GM23338 (cell line): ENCODE results near the gene USP48.

Experiments used
- CREB1 ChIP-seq: fragments of 250-450 bp; sonication (Bioruptor Pico); IDR thresholded peaks from 2 replicates; pipeline ENCODE4 v1.5.0; 2020; ENCODE audit warnings: low read depth, mild to moderate bottlenecking, moderate library complexity
- CTCF ChIP-seq, 2 experiments: fragments of 200-600 bp in 1 of 2; sonication (generic) in 1 of 2; conservative IDR thresholded peaks; 2 replicates each; pipeline versions ENCODE4 v1.5.1 to v1.6.1; 2016 to 2017; ENCODE audit warnings: antibody characterized with exemption in 2 of 2, low read depth in 2 of 2, mild to moderate bottlenecking in 2 of 2, moderate library complexity in 1 of 2
- EZH2 ChIP-seq: fragments of 200-600 bp; sonication (generic); IDR thresholded peaks from one replicate; pipeline ENCODE4 v1.8.0; 2017; ENCODE audit warnings: antibody characterized with exemption, mild to moderate bottlenecking, low read depth; ENCODE audit not compliant: unreplicated experiment
- EZH2phosphoT487 ChIP-seq: fragments of 200-600 bp; sonication (generic); IDR thresholded peaks from one replicate; pipeline ENCODE4 v1.8.1; 2018; ENCODE audit warnings: antibody characterized with exemption; ENCODE audit not compliant: unreplicated experiment
- JUNB ChIP-seq: IDR thresholded peaks from one replicate; pipeline ENCODE4 v1.6.1; 2016; ENCODE audit warnings: antibody characterized with exemption; ENCODE audit not compliant: unreplicated experiment
- POLR2AphosphoS5 ChIP-seq: IDR thresholded peaks from 2 replicates; pipeline ENCODE4 v1.6.1; 2016; ENCODE audit warnings: antibody characterized with exemption, low read depth
- REST ChIP-seq: IDR thresholded peaks from one replicate; pipeline ENCODE4 v1.6.1; 2018; ENCODE audit warnings: antibody characterized with exemption; ENCODE audit not compliant: unreplicated experiment
- STAT1 ChIP-seq: IDR thresholded peaks from one replicate; pipeline ENCODE4 v1.6.1; 2016; ENCODE audit warnings: antibody characterized with exemption; ENCODE audit not compliant: unreplicated experiment
- ZNF114 ChIP-seq: fragments of 250-450 bp; sonication (Bioruptor Pico); IDR thresholded peaks from 2 replicates; pipeline ENCODE4 v1.5.0; 2020; ENCODE audit warnings: mild to moderate bottlenecking, moderate library complexity
- ZNF331 ChIP-seq: fragments of 250-450 bp; sonication (Bioruptor Pico); IDR thresholded peaks from 2 replicates; pipeline ENCODE4 v1.5.0; 2020; ENCODE audit warnings: low read depth, mild to moderate bottlenecking, moderate library complexity
- ZNF462 ChIP-seq: fragments of 250-450 bp; sonication (Bioruptor Pico); IDR thresholded peaks from 2 replicates; pipeline ENCODE4 v1.5.0; 2020; ENCODE audit warnings: mild to moderate bottlenecking, moderate library complexity
- TF ChIP-seq, protein P1 (sequence below): IDR thresholded peaks from 2 replicates; pipeline ENCODE4 v1.6.1; 2016; ENCODE audit warnings: antibody characterized with exemption

DNA sequence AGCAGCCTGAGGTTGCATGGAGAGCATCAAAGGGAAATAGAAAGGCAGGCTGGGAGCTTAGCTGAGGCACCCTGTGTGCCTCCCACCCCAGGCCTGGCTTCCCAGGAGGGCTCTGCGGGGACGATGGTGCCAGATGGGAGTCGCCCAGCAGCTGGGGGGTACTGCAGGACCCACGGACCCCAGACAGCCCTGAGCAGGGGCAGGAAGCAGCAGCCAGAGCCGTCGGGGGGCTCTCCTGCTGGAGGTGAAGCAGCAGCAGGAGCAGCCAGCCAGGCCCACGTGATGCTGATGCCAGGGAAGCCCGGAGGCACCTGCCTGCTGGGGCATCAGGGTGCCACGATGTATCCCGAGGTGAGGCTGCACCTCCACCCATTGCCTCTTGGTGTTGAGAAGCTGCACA lies 134.2 kb downstream of the USP48 start:
- no peak for TF ChIP-seq CTCF (conservative IDR thresholded peaks at IDR 0.05; ENCODE audit: low read depth in 2 of 2)
- no peak for TF ChIP-seq EZH2
- no peak for TF ChIP-seq POLR2AphosphoS5
- no peak for TF ChIP-seq REST
- TF ChIP-seq CREB1 (CRISPR knock-in tag) = no peak
- no peak for TF ChIP-seq JUNB
- TF ChIP-seq EZH2phosphoT487 = no peak
- TF ChIP-seq, protein P1, sequence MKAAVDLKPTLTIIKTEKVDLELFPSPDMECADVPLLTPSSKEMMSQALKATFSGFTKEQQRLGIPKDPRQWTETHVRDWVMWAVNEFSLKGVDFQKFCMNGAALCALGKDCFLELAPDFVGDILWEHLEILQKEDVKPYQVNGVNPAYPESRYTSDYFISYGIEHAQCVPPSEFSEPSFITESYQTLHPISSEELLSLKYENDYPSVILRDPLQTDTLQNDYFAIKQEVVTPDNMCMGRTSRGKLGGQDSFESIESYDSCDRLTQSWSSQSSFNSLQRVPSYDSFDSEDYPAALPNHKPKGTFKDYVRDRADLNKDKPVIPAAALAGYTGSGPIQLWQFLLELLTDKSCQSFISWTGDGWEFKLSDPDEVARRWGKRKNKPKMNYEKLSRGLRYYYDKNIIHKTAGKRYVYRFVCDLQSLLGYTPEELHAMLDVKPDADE = no peak
- no peak for TF ChIP-seq ZNF114 (CRISPR knock-in tag)
- TF ChIP-seq ZNF462 (CRISPR knock-in tag) = no peak
- no peak for TF ChIP-seq ZNF331 (CRISPR knock-in tag)
- TF ChIP-seq STAT1 = no peak
